GM23338 (cell line): ENCODE data around the gene FAM174C. TPM values are rescaled to one million over a fixed set of nuclear protein-coding genes. Genes with fewer than 3 reads are reported as not detected.

Source experiments
- ATAC-seq: fragments of 200-7000 bp; cut with Tn5 transposase; 3 replicates; pipeline ENCODE4 v1.9.1; 2020
- DNase-seq: peaks from one replicate; pipeline ENCODE4 v3.0.0-alpha.2; 2015; ENCODE audit warnings: low spot score
- H2AFZ ChIP-seq: fragments of 200-600 bp; sonication (generic); 2 replicates; pipeline ENCODE4 v1.8.0; 2016; ENCODE audit warnings: antibody characterized with exemption, mild to moderate bottlenecking, moderate library complexity
- H3F3A ChIP-seq: fragments of 200-600 bp; sonication (generic); replicated peaks from 2 replicates; pipeline ENCODE4 v1.8.0; 2017; ENCODE audit warnings: antibody characterized with exemption, mixed run types, low read depth
- H3K27ac ChIP-seq: fragments of 200-600 bp; sonication (generic); 2 replicates; pipeline ENCODE4 v1.6.1; 2016; ENCODE audit warnings: low read depth
- H3K27me3 ChIP-seq: fragments of 200-600 bp; sonication (generic); 2 replicates; pipeline ENCODE4 v1.8.0; 2016; ENCODE audit warnings: mild to moderate bottlenecking, mixed run types, moderate library complexity; ENCODE audit not compliant: insufficient read depth
- H3K36me3 ChIP-seq: fragments of 200-600 bp; sonication (generic); 2 replicates; pipeline ENCODE4 v1.8.0; 2016; ENCODE audit warnings: mild to moderate bottlenecking; ENCODE audit not compliant: insufficient read depth
- H3K4me1 ChIP-seq: fragments of 200-600 bp; sonication (generic); 2 replicates; pipeline ENCODE4 v1.8.0; 2016; ENCODE audit warnings: mild to moderate bottlenecking, moderate library complexity; ENCODE audit not compliant: insufficient read depth
- H3K4me2 ChIP-seq: fragments of 200-600 bp; sonication (generic); 2 replicates; pipeline ENCODE4 v1.7.1; 2017; ENCODE audit warnings: mixed run types
- H3K4me3 ChIP-seq: fragments of 200-600 bp; sonication (generic); 2 replicates; pipeline ENCODE4 v1.6.1; 2016; ENCODE audit warnings: mixed run types
- H3K79me2 ChIP-seq: fragments of 200-600 bp; sonication (generic); replicated peaks from 2 replicates; pipeline ENCODE4 v1.8.0; 2017; ENCODE audit warnings: mild to moderate bottlenecking; ENCODE audit not compliant: insufficient read depth
- H3K9me2 ChIP-seq: fragments of 200-600 bp; sonication (generic); 2 replicates; pipeline ENCODE4 v1.8.0; 2017; ENCODE audit not compliant: insufficient read depth
- H4K20me1 ChIP-seq: fragments of 200-600 bp; sonication (generic); replicated peaks from 2 replicates; pipeline ENCODE4 v1.8.0; 2017; ENCODE audit warnings: mild to moderate bottlenecking; ENCODE audit not compliant: insufficient read depth
- H3K27ac Mint-ChIP-seq: 2 replicates; pipeline ENCODE4 v1.8.0; 2020; ENCODE audit warnings: inconsistent platforms, mild to moderate bottlenecking, moderate library complexity, mixed read lengths
- H3K27me3 Mint-ChIP-seq: 3 replicates; pipeline ENCODE4 v1.8.0; 2022; ENCODE audit warnings: low read depth, mild to moderate bottlenecking, moderate library complexity, mixed read lengths, inconsistent platforms; ENCODE audit not compliant: insufficient read depth, poor library complexity
- H3K36me3 Mint-ChIP-seq: 3 replicates; pipeline ENCODE4 v1.8.0; 2021; ENCODE audit warnings: low read depth, mild to moderate bottlenecking, inconsistent platforms, moderate library complexity, mixed read lengths
- H3K4me1 Mint-ChIP-seq: 3 replicates; pipeline ENCODE4 v1.8.0; 2020; ENCODE audit warnings: mild to moderate bottlenecking, inconsistent platforms, mixed read lengths
- H3K4me3 Mint-ChIP-seq: 3 replicates; pipeline ENCODE4 v1.8.0; 2021; ENCODE audit warnings: moderate library complexity, mild to moderate bottlenecking, inconsistent platforms, mixed read lengths
- H3K9me3 Mint-ChIP-seq: 3 replicates; pipeline ENCODE4 v1.8.0; 2020; ENCODE audit warnings: moderate library complexity, mild to moderate bottlenecking, inconsistent platforms, mixed read lengths
- CREB1 ChIP-seq: fragments of 250-450 bp; sonication (Bioruptor Pico); IDR thresholded peaks from 2 replicates; pipeline ENCODE4 v1.5.0; 2020; ENCODE audit warnings: low read depth, mild to moderate bottlenecking, moderate library complexity
- CTCF ChIP-seq, 2 experiments: fragments of 200-600 bp in 1 of 2; sonication (generic) in 1 of 2; conservative IDR thresholded peaks; 2 replicates each; pipeline versions ENCODE4 v1.5.1 to v1.6.1; 2016 to 2017; ENCODE audit warnings: antibody characterized with exemption in 2 of 2, low read depth in 2 of 2, mild to moderate bottlenecking in 2 of 2, moderate library complexity in 1 of 2
- ETS1 ChIP-seq: IDR thresholded peaks from 2 replicates; pipeline ENCODE4 v1.6.1; 2016; ENCODE audit warnings: antibody characterized with exemption
- EZH2 ChIP-seq: fragments of 200-600 bp; sonication (generic); IDR thresholded peaks from one replicate; pipeline ENCODE4 v1.8.0; 2017; ENCODE audit warnings: antibody characterized with exemption, mild to moderate bottlenecking, low read depth; ENCODE audit not compliant: unreplicated experiment
- EZH2phosphoT487 ChIP-seq: fragments of 200-600 bp; sonication (generic); IDR thresholded peaks from one replicate; pipeline ENCODE4 v1.8.1; 2018; ENCODE audit warnings: antibody characterized with exemption; ENCODE audit not compliant: unreplicated experiment
- JUNB ChIP-seq: IDR thresholded peaks from one replicate; pipeline ENCODE4 v1.6.1; 2016; ENCODE audit warnings: antibody characterized with exemption; ENCODE audit not compliant: unreplicated experiment
- NANOG ChIP-seq: IDR thresholded peaks from 2 replicates; pipeline ENCODE4 v1.6.1; 2016; ENCODE audit warnings: antibody characterized with exemption, borderline replicate concordance
- REST ChIP-seq: IDR thresholded peaks from one replicate; pipeline ENCODE4 v1.6.1; 2018; ENCODE audit warnings: antibody characterized with exemption; ENCODE audit not compliant: unreplicated experiment
- STAT1 ChIP-seq: IDR thresholded peaks from one replicate; pipeline ENCODE4 v1.6.1; 2016; ENCODE audit warnings: antibody characterized with exemption; ENCODE audit not compliant: unreplicated experiment
- ZNF114 ChIP-seq: fragments of 250-450 bp; sonication (Bioruptor Pico); IDR thresholded peaks from 2 replicates; pipeline ENCODE4 v1.5.0; 2020; ENCODE audit warnings: mild to moderate bottlenecking, moderate library complexity
- ZNF331 ChIP-seq: fragments of 250-450 bp; sonication (Bioruptor Pico); IDR thresholded peaks from 2 replicates; pipeline ENCODE4 v1.5.0; 2020; ENCODE audit warnings: low read depth, mild to moderate bottlenecking, moderate library complexity
- polyA plus RNA-seq: library from polyadenylated mRNA; unstranded; fragments of >200 nt; fragmentation: Nextera tagmentation; extraction: Ambion mirVana; gene quantifications from 2 replicates; pipeline ENCODE4 v1.2.1, GENCODE V29; 2016
- total RNA-seq: library from RNA; depleted of rRNA; stranded (reverse); fragments of >200 nt; shearing (Covaris generic); gene quantifications from 2 replicates; pipeline ENCODE4 v1.2.3, GENCODE V29; 2014

FAM174C gene
- total and polyA plus RNA-seq, 2 experiments from 2014 or later: 60.4 to 68.0 TPM

- peaks cover 12% of the 10 kb centered on the region; the same call in 2 of the 3 replicates for H3K36me3 Mint-ChIP-seq
- H3K27me3 Mint-ChIP-seq: peaks cover 24% of the 10 kb centered on the region
- TF ChIP-seq REST: no peak
- no peak for TF ChIP-seq ZNF331 (CRISPR knock-in tag)
- no peak for TF ChIP-seq JUNB
- no peak for TF ChIP-seq STAT1
- no peak for TF ChIP-seq EZH2
- TF ChIP-seq CREB1 (CRISPR knock-in tag): no peak
- TF ChIP-seq NANOG: no peak
- no peak for TF ChIP-seq ZNF114
- no peaks in the 10 kb centered on the region; the same call in 2 of the 3 replicates for H3K9me3 Mint-ChIP-seq
- DNase-seq: no peak
- Histone ChIP-seq H3K79me2 (peaks cover 6% of the 10 kb centered on the region), H3K27me3 (peaks cover 18% of the 10 kb centered on the region), H3K36me3 (no peaks in the 10 kb centered on the region), H3K9me2 (no peaks in the 10 kb centered on the region), H3K27ac (no peak overlapping the region), H3F3A (peaks cover 29% of the 10 kb centered on the region), H3K4me3 (no peak overlapping the region), H4K20me1 (no peaks in the 10 kb centered on the region), H2AFZ (no peak overlapping the region), H3K4me2 (no peak overlapping the region), H3K4me1 (0 out of 2 replicates have a peak, but pooled peaks cover 3% of the 10 kb centered on the region)
- no peak overlapping the region for H3K4me3 Mint-ChIP-seq
- H3K4me1 Mint-ChIP-seq: peaks cover 24% of the 10 kb centered on the region
- ATAC-seq: no peak
- 0 out of 2 replicates have a peak overlapping the region, but pooled peaks have one; percentile 47 for H3K27ac Mint-ChIP-seq
Measured at GRCh38 chr19:1280636-1281568, 5.6 kb downstream of the FAM174C start.

- 0 out of 2 replicates have a peak, but pooled peaks cover 1% of the 10 kb centered on the region for H3K4me1 ChIP-seq
- no peaks in the 10 kb centered on the region for H3K9me2 ChIP-seq
- no peak for ATAC-seq
- DNase-seq: no peak
- H3K79me2 ChIP-seq: no peaks in the 10 kb centered on the region
- H3K4me3 ChIP-seq: no peak overlapping the region
- peaks cover 10% of the 10 kb centered on the region; the same call in 2 of the 3 replicates for H3K36me3 Mint-ChIP-seq
- H3K4me3 Mint-ChIP-seq: no peak overlapping the region; the same call in 2 of the 3 replicates
- H3K4me1 Mint-ChIP-seq: peaks cover 20% of the 10 kb centered on the region
- H3K27me3 Mint-ChIP-seq: peaks cover 26% of the 10 kb centered on the region
- no peak overlapping the region for H3K27ac Mint-ChIP-seq
- H3K36me3 ChIP-seq: no peaks in the 10 kb centered on the region
- H3K9me3 Mint-ChIP-seq: no peaks in the 10 kb centered on the region; the same call in 2 of the 3 replicates
- no peak overlapping the region for H3K4me2 ChIP-seq
- no peak overlapping the region for H3K27ac ChIP-seq
- no peaks in the 10 kb centered on the region for H4K20me1 ChIP-seq
- H3F3A ChIP-seq: peaks cover 27% of the 10 kb centered on the region
- H2AFZ ChIP-seq: no peak overlapping the region
- H3K27me3 ChIP-seq: peaks cover 22% of the 10 kb centered on the region
- TF ChIP-seq EZH2phosphoT487 (no peak), STAT1 (no peak), CTCF (conservative IDR thresholded peaks at IDR 0.05; ENCODE audit: low read depth in 2 of 2) (no peak), ETS1 (no peak), NANOG (no peak)
Measured at GRCh38 chr19:1281569-1282287, 6.4 kb downstream of the FAM174C start.
